T-cell (primary cell): ENCODE measurements around the gene ETV4. TPM values are rescaled to one million over a fixed set of nuclear protein-coding genes. Genes with fewer than 3 reads are reported as not detected.

ENCODE experiments used
- ATAC-seq, 4 experiments: fragments of 200-7000 bp in 3 of 4; fragments of 150-1000 bp in 1 of 4; cut with Tn5 transposase; replicated peaks in 1 of 4; 1 replicate in 3 of 4; 2 replicates in 1 of 4; pipeline ENCODE4 v1.10.0; 2021; ENCODE audit warnings: moderate library complexity in 3 of 4, mild to moderate bottlenecking in 2 of 4, moderate number of reproducible peaks in 1 of 4
- CTCF ChIA-PET, 2 donors: fragments of 300-600 bp; sonication (Branson Sonifier 250); formaldehyde crosslinking; loops; one replicate each; lab custom pipeline; 2022; ENCODE audit warnings: antibody characterized with exemption in 2 of 2; lab: Charles Lee
- POLR2A ChIA-PET, 2 donors: fragments of 300-600 bp; sonication (Branson Sonifier 250); formaldehyde crosslinking; loops; one replicate each; lab custom pipeline; 2022; ENCODE audit warnings: antibody characterized with exemption in 2 of 2; lab: Charles Lee
- DNase-seq, 35 experiments: peaks; one replicate each; pipeline versions ENCODE4 v3.0.0 to v3.0.0-alpha.2; 2013 to 2023
- H3K27ac ChIP-seq: one replicate; pipeline ENCODE4 v1.5.1; 2013; ENCODE audit warnings: low read length
- H3K27me3 ChIP-seq, 2 experiments: replicated peaks in 1 of 2; 1 replicate in 1 of 2; 2 replicates in 1 of 2; pipeline versions ENCODE4 v1.6.1 to v1.7.0; 2013; ENCODE audit warnings: low read length in 1 of 2, mixed read lengths in 1 of 2; ENCODE audit not compliant: control insufficient read depth in 2 of 2, insufficient read depth in 2 of 2; ENCODE audit errors: extremely low read depth in 1 of 2
- H3K36me3 ChIP-seq, 2 donors: 1 replicate in 1 of 2; 2 replicates in 1 of 2; pipeline versions ENCODE4 v1.6.1 to v1.7.0; 2013; ENCODE audit warnings: low read length in 1 of 2; ENCODE audit not compliant: control insufficient read depth in 2 of 2, insufficient read depth in 1 of 2; ENCODE audit errors: extremely low read depth in 1 of 2
- H3K4me1 ChIP-seq, 2 experiments: 1 replicate in 1 of 2; 2 replicates in 1 of 2; pipeline versions ENCODE4 v1.6.1 to v1.7.0; 2013; ENCODE audit warnings: low read length in 2 of 2, mixed read lengths in 1 of 2; ENCODE audit not compliant: insufficient read depth in 2 of 2, control insufficient read depth in 1 of 2; ENCODE audit errors: extremely low read depth in 1 of 2
- H3K4me3 ChIP-seq, 2 donors: 1 replicate in 1 of 2; 2 replicates in 1 of 2; pipeline versions ENCODE4 v1.5.1 to v1.7.0; 2013; ENCODE audit warnings: mild to moderate bottlenecking in 2 of 2, low read length in 1 of 2, moderate library complexity in 1 of 2; ENCODE audit not compliant: control insufficient read depth in 1 of 2; ENCODE audit errors: extremely low read depth in 1 of 2
- H3K9me3 ChIP-seq: 2 replicates; pipeline ENCODE4 v1.7.0; 2013
- H3K27ac Mint-ChIP-seq, 2 donors: one replicate each; pipeline ENCODE4 v1.8.0; 2020 to 2021; ENCODE audit warnings: mild to moderate bottlenecking in 2 of 2, mixed read lengths in 2 of 2
- H3K27me3 Mint-ChIP-seq, 2 donors: one replicate each; pipeline ENCODE4 v1.8.0; 2021 to 2022; ENCODE audit warnings: mixed read lengths in 2 of 2
- H3K36me3 Mint-ChIP-seq: one replicate; pipeline ENCODE4 v1.8.0; 2021; ENCODE audit warnings: mixed read lengths
- H3K4me1 Mint-ChIP-seq, 3 donors: one replicate each; pipeline ENCODE4 v1.8.0; 2020 to 2022; ENCODE audit warnings: mixed read lengths in 3 of 3, mild to moderate bottlenecking in 1 of 3
- H3K4me3 Mint-ChIP-seq, 3 donors: one replicate each; pipeline ENCODE4 v1.8.0; 2020 to 2022; ENCODE audit warnings: mild to moderate bottlenecking in 3 of 3, mixed read lengths in 3 of 3, moderate library complexity in 3 of 3
- H3K9me3 Mint-ChIP-seq, 3 donors: one replicate each; pipeline ENCODE4 v1.8.0; 2020 to 2022; ENCODE audit warnings: mixed read lengths in 3 of 3
- WGBS: methylation state at CpG from one replicate; pipeline ENCODE4 v1.1.5; 2013; ENCODE audit warnings: missing lambda C conversion rate; ENCODE audit not compliant: insufficient coverage; 5-methylcytosine and 5-hydroxymethylcytosine counted together
- total RNA-seq, 35 experiments: library from RNA in 6 of 35; stranded (reverse) in 6 of 35; fragments of 120-200 nt in 1 of 35; gene quantifications; one replicate each; pipeline versions ENCODE4 v1.2.1 to v1.2.4 and lab custom pipeline; 2013 to 2026

The ETV4 gene
- total RNA-seq, 5 donors from 2014 or later (not counting 1 experiment from before 2014, with no cell fraction given): 0.41 to 0.46 (median 0.44) TPM; not detected in 2

DNA sequence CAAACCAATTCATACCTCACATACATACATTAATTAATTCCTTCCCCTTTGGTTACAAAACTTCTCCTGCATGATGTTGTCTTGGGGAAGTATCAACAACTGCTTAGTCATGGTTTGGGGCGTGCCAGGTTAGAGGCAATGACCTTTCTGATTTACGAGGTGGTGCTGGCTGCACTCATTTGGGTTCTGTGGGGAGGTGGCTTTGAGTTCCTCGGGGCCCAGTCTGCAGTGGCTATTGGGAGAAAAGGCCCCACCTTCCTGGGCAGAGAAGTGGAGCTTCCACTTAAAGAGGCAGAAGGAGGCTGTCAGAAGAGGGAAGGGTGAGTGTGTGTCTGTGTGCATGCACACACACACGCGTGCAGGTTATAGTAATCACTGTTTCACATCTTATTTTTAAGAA, 10.2 kb upstream of the ETV4 start:
- no peaks in the 10 kb centered on the region for H3K36me3 ChIP-seq
- H3K9me3 ChIP-seq: no peaks in the 10 kb centered on the region
- no peak for ATAC-seq
- peaks cover 12 to 48% of the 10 kb centered on the region in 2 experiments for H3K27me3 ChIP-seq
- ChIA-PET CTCF (no interaction called here), POLR2A (no interaction called here)
- no peak overlapping the region for H3K27ac ChIP-seq
- H3K27me3 Mint-ChIP-seq: peaks cover 26 to 34% of the 10 kb centered on the region in 2 donors
- no peaks in the 10 kb centered on the region for H3K4me1 Mint-ChIP-seq
- peak in 1 of 35 experiments; percentile 34 for DNase-seq
- H3K4me3 Mint-ChIP-seq: no peak overlapping the region
- no peaks in the 10 kb centered on the region for H3K9me3 Mint-ChIP-seq
- peak overlapping the region in 1 of 2 donors; percentile 17 for H3K27ac Mint-ChIP-seq
- H3K36me3 Mint-ChIP-seq: peaks cover 4% of the 10 kb centered on the region
- WGBS: 28% methylated on average over 4 of the region's 5 CpGs
- peaks cover 0 to 4% of the 10 kb centered on the region in 2 experiments for H3K4me1 ChIP-seq
- H3K4me3 ChIP-seq: no peak overlapping the region

DNA sequence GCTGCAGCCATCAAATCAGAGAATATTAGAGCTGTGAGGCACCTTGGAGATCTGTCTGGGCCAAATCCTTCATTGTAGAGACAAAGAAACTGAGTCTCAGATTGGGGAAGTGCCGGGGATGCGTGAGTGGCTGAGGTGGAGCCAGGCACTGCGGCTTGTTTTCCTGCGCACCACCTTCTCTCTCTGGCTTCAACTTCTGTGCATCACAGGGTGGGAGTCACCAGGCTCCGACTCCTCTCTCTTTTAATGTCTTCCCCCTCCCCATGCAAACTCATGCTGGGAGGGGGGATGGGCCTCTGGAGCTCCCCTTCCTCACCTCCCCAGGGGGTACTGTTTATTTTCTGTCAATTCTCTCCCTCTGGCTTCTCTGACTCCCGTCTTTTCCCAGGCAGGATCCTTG, 8.7 kb upstream of the ETV4 start:
- ATAC-seq (no peak), DNase-seq (no peak)
- Mint-ChIP-seq H3K27me3 (peaks cover 26 to 36% of the 10 kb centered on the region in 2 donors), H3K27ac (no peak overlapping the region), H3K4me1 (no peaks in the 10 kb centered on the region), H3K36me3 (peaks cover 4% of the 10 kb centered on the region), H3K4me3 (no peak overlapping the region), H3K9me3 (no peaks in the 10 kb centered on the region)
- H3K4me3 ChIP-seq: no peak overlapping the region
- H3K36me3 ChIP-seq: no peaks in the 10 kb centered on the region
- 47% methylated on average over 3 of the region's 6 CpGs for WGBS
- H3K27ac ChIP-seq: no peak overlapping the region
- no peaks in the 10 kb centered on the region for H3K4me1 ChIP-seq
- ChIA-PET CTCF (no interaction called here), POLR2A (no interaction called here)
- no peaks in the 10 kb centered on the region for H3K9me3 ChIP-seq
- H3K27me3 ChIP-seq: peaks cover 14 to 50% of the 10 kb centered on the region in 2 experiments

DNA sequence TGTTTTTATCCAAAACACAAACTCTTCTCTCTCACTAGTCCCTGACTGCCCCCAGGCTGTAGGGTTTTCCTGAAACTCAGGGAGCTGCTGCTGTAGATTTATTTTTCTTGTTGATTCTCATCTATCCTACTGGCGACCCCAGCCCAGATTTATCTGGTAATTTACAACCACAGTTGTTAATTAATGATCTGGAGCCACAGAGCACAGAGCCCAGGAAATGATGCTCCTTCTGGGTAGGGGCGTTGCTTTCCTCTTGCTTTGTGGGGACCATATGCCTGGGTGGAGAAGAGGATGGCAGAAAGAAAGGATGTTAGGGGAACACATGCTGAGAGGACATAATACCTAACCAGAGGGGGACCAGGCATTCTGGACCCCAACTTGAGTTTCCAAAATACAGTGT, 7.4 kb upstream of the ETV4 start:
- POLR2A ChIA-PET: no interaction called here

DNA sequence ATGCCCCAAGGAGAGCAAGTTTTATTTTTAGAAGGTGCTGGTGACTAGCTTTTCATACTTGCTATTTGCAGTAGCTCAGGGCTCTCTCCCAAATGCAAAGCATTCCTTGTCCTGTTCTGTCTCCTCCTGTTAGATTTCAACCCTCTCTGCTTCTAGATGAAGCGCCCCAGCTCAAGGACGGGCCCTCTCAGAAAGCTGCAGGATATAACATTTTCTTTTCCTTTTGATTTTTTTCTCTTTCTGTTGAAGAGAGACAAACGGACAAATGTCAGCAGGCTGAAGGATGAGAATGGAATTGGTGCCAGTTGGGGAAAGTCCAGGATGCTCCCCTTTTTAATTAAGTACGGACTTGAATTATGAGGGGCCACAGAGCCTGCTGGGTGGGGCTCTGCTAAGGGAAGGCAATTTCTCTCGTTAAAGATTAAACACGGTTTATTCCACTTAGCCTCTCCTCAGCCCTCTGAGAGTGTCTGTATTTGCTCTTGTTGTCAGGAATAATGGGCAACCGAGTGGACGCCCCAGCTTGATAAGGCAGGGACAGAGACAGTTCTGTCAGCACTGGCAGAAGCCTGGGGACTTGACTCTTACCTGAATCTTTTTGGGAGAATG, 6.2 kb upstream of the ETV4 start:
- ATAC-seq (no peak), DNase-seq (no peak)
- Mint-ChIP-seq H3K9me3 (no peaks in the 10 kb centered on the region), H3K4me1 (peaks cover 6 to 7% (median 7%) of the 10 kb centered on the region in 3 donors), H3K27ac (no peak overlapping the region), H3K36me3 (peaks cover 4% of the 10 kb centered on the region), H3K4me3 (no peak overlapping the region), H3K27me3 (peaks cover 38 to 54% of the 10 kb centered on the region in 2 donors)
- ChIA-PET POLR2A (no interaction called here), CTCF (no interaction called here)
- H3K27me3 ChIP-seq: peaks cover 22 to 63% of the 10 kb centered on the region in 2 experiments
- H3K27ac ChIP-seq: no peak overlapping the region
- H3K4me1 ChIP-seq: peaks cover under 1 to 3% of the 10 kb centered on the region in 2 experiments
- no peaks in the 10 kb centered on the region for H3K9me3 ChIP-seq
- WGBS: 79% methylated on average over 2 of the region's 8 CpGs
- H3K4me3 ChIP-seq: no peak overlapping the region
- no peaks in the 10 kb centered on the region for H3K36me3 ChIP-seq

More for the DNA sequence above, 7.4 kb upstream of the ETV4 start:
- Mint-ChIP-seq H3K4me1 (no peaks in the 10 kb centered on the region), H3K9me3 (no peaks in the 10 kb centered on the region), H3K27me3 (peaks cover 30 to 47% of the 10 kb centered on the region in 2 donors), H3K4me3 (no peak overlapping the region), H3K36me3 (peaks cover 4% of the 10 kb centered on the region), H3K27ac (no peak overlapping the region)
- Histone ChIP-seq H3K36me3 (no peaks in the 10 kb centered on the region), H3K27ac (no peak overlapping the region), H3K9me3 (no peaks in the 10 kb centered on the region), H3K4me3 (no peak overlapping the region), H3K27me3 (peaks cover 16 to 53% of the 10 kb centered on the region in 2 experiments), H3K4me1 (no peaks in the 10 kb centered on the region)
- DNase-seq (no peak), ATAC-seq (no peak)
- CTCF ChIA-PET: no interaction called here
- WGBS: 67% methylated on average over 1 of the region's 2 CpGs

DNA sequence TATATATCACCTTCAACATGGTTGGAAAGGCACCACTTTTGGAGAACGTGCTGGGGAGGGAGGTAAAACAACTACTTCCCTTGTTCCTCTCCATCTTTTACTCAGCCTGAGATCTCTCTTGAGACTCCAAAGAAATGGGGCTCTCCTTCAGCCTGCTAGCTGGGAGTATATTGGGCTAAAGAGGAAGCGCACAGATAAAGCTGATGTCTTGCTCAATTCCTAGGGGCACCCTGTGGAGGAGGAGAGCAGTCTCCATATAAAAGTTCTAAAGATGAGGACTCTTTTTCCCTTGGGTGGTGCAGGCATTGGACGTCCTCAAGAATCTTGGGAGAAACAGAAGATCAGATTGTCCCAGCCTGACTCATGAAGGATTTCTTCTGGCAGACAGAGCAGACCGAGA, 4.6 kb upstream of the ETV4 start:
- no peak overlapping the region for H3K4me3 ChIP-seq
- H3K27ac ChIP-seq: no peak overlapping the region
- Mint-ChIP-seq H3K36me3 (no peaks in the 10 kb centered on the region), H3K27ac (no peak overlapping the region), H3K9me3 (no peaks in the 10 kb centered on the region), H3K27me3 (peaks cover 47 to 62% of the 10 kb centered on the region in 2 donors), H3K4me3 (no peak overlapping the region), H3K4me1 (peaks cover 17 to 18% (median 17%) of the 10 kb centered on the region in 3 donors)
- H3K4me1 ChIP-seq: peaks cover 6 to 19% of the 10 kb centered on the region in 2 experiments
- no peaks in the 10 kb centered on the region for H3K9me3 ChIP-seq
- WGBS: 83% methylated on average over 1 of the region's 4 CpGs
- H3K36me3 ChIP-seq: no peaks in the 10 kb centered on the region
- ChIA-PET CTCF (no interaction called here), POLR2A (no interaction called here)
- no peak for DNase-seq
- H3K27me3 ChIP-seq: peaks cover 24 to 76% of the 10 kb centered on the region in 2 experiments
- ATAC-seq: no peak

DNA sequence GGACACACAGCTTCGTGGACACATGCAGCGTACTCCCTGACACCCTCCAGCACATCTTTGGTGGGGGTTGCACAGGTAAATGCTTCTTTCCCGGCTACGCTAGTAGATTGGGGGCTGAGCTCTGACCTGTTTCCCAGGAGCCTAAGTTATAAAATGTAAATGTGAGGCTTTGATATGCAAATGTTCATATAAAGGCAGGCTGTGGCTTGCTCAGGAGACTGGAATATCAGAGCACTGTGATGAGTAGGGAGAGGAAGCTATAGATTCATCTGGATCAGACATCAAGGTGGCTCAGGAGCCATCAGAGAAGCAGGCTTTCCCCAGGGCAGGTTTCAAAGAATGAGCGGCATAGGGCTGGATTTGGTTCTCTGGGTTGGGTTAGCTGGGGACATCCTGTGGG, 3.4 kb upstream of the ETV4 start:
- POLR2A ChIA-PET: interaction anchor here in 1 of 2 donors (0.6 kb wide), 1 partner anchor 232 kb away, joined by 4 read pairs; no protein-coding TSS in a partner anchor
- H3K9me3 ChIP-seq: no peaks in the 10 kb centered on the region
- H3K27me3 Mint-ChIP-seq: peaks cover 54 to 67% of the 10 kb centered on the region in 2 donors
- no peak for ATAC-seq
- H3K4me1 ChIP-seq: peaks cover 6 to 29% of the 10 kb centered on the region in 2 experiments
- no peaks in the 10 kb centered on the region for H3K9me3 Mint-ChIP-seq
- no peak overlapping the region for H3K4me3 ChIP-seq
- WGBS: 62% methylated on average over 2 of the region's 5 CpGs
- no peak overlapping the region for H3K27ac ChIP-seq
- CTCF ChIA-PET: no interaction called here
- H3K36me3 Mint-ChIP-seq: no peaks in the 10 kb centered on the region
- no peak overlapping the region for H3K4me3 Mint-ChIP-seq
- peaks cover 19 to 84% of the 10 kb centered on the region in 2 experiments for H3K27me3 ChIP-seq
- H3K36me3 ChIP-seq: no peaks in the 10 kb centered on the region
- DNase-seq: no peak
- no peak overlapping the region for H3K27ac Mint-ChIP-seq
- peaks cover 22 to 25% (median 22%) of the 10 kb centered on the region in 3 donors for H3K4me1 Mint-ChIP-seq
